Measurements from ENCODE around the gene P3H1. TPM values are rescaled to one million over a fixed set of nuclear protein-coding genes. Genes with fewer than 3 reads are reported as not detected.
A peak's percentile ranks its signal among the peaks of the same experiment; 100 is the strongest.

Gene P3H1
- total and polyA plus RNA-seq, 5 donors from 2014 or later = 12.6 to 30.4 (median 15.6) TPM

DNA sequence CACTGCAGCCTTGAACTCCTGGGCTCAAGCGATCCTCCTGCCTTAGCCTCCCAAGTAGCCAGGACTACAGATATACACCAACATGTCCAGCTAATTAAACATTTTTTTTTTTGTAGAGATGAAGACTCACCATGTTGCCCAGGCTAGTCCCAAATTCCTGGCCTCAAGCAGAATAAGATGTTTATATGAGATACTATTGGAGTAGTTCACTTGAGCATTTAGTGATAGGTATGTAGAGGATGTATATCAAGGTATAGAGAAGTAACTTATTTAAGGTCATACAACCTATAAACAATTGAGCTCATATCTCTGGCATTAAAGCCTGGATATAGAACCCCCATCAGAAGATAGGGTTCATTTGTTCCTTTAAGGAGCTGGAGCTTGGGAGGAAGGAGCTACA, 13.3 kb upstream of the P3H1 start:
- peak overlapping the region in 1 of 4 donors; percentile 22 for H3K4me3 Mint-ChIP-seq
- H3K36me3 Mint-ChIP-seq = peaks cover 49% of the 10 kb centered on the region
- no peak overlapping the region for H3K27ac ChIP-seq (ENCODE audit: insufficient read depth, low read length, poor library complexity, severe bottlenecking)
- peaks cover 9% of the 10 kb centered on the region for H3K4me1 ChIP-seq (ENCODE audit: control insufficient read depth, insufficient read depth, low read length, poor library complexity, severe bottlenecking)
- no peaks in the 10 kb centered on the region for H3K27me3 ChIP-seq (ENCODE audit: control insufficient read depth, insufficient read depth, low read length)
- no peak for ATAC-seq (ENCODE audit: low read depth in 2 of 2)
- DNase-seq = no peak
- H3K9me3 Mint-ChIP-seq = peaks cover 0 to 1% (median 0%) of the 10 kb centered on the region in 7 donors
- peak overlapping the region; percentile 1 to 53 (median 50) for H3K27ac Mint-ChIP-seq
- peaks cover 39% of the 10 kb centered on the region for H3K36me3 ChIP-seq (ENCODE audit: control insufficient read depth, insufficient read depth, low read length)
- H3K4me1 Mint-ChIP-seq = peaks cover 4 to 21% (median 13%) of the 10 kb centered on the region in 4 donors
- H3K4me3 ChIP-seq (ENCODE audit: low read depth, low read length) = no peak overlapping the region
- no peaks in the 10 kb centered on the region for H3K27me3 Mint-ChIP-seq
- no peaks in the 10 kb centered on the region for H3K9me3 ChIP-seq (ENCODE audit: control insufficient read depth in 2 of 2, low read length in 2 of 2)

DNA sequence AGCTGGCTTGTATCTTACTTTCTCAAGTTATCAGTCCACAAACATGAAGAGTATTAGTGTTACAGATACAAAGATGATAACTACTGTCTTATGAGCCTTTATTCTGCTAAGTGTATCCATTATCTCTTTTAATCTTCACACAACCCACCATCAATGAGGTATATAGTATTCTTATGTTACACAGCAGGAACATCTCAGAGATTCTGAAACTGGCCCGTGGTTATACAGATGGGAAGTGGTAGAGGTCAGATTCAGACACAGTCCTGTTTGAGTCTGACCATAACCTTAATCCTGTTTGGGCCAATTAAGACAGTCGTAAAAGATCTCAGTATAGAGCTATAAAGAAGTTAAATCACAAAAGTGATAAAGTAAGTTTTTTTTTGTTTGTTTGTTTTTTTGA, 12.9 kb upstream of the P3H1 start:
- H3K36me3 Mint-ChIP-seq = peaks cover 53% of the 10 kb centered on the region

DNA sequence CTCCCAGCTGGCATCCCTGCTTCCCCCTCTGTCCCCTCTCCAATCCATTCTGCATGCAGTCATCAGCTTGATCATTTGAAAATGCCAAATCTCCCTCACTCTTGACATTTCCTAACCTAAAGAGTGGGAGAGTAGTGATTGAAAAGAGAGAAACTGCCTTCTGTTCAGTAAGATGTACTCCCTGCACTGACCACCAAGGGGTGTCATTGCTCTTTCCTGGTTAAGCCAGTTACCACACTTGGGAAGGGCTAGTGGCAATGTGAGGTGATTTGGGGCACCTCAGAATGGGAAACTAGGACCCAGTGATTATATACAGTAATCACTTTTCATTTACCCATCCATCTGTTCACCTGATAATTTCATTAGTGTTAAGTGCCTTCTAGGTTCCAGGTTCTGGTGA, 11.0 kb upstream of the P3H1 start:
- Histone ChIP-seq H3K27ac (ENCODE audit: insufficient read depth, low read length, poor library complexity, severe bottlenecking) (no peak overlapping the region), H3K9me3 (ENCODE audit: control insufficient read depth in 2 of 2, low read length in 2 of 2) (no peaks in the 10 kb centered on the region), H3K4me1 (ENCODE audit: control insufficient read depth, insufficient read depth, low read length, poor library complexity, severe bottlenecking) (no peaks in the 10 kb centered on the region), H3K4me3 (ENCODE audit: low read depth, low read length) (no peak overlapping the region), H3K36me3 (ENCODE audit: control insufficient read depth, insufficient read depth, low read length) (peaks cover 61% of the 10 kb centered on the region), H3K27me3 (ENCODE audit: control insufficient read depth, insufficient read depth, low read length) (no peaks in the 10 kb centered on the region)
- ATAC-seq (ENCODE audit: low read depth in 2 of 2) (peak in 1 of 2 donors; percentile 58), DNase-seq (peak in 2 of 3 donors; percentile 39 to 53)
- Mint-ChIP-seq H3K36me3 (peaks cover 59% of the 10 kb centered on the region), H3K9me3 (peaks cover 0 to 1% (median 0%) of the 10 kb centered on the region in 7 donors), H3K27ac (peak overlapping the region in 1 of 3 donors; percentile 3), H3K4me3 (peak overlapping the region in 1 of 4 donors; percentile 8), H3K27me3 (no peaks in the 10 kb centered on the region), H3K4me1 (peaks cover 6 to 24% (median 16%) of the 10 kb centered on the region in 4 donors)

More for the DNA sequence above, 12.9 kb upstream of the P3H1 start:
- ATAC-seq (ENCODE audit: low read depth in 2 of 2) = no peak
- Mint-ChIP-seq H3K9me3 (peaks cover 0 to 1% (median 0%) of the 10 kb centered on the region in 7 donors), H3K4me3 (no peak overlapping the region), H3K27me3 (no peaks in the 10 kb centered on the region), H3K27ac (peak overlapping the region in 1 of 3 donors; percentile 53), H3K4me1 (peaks cover 4 to 19% (median 14%) of the 10 kb centered on the region in 4 donors)
- Histone ChIP-seq H3K9me3 (ENCODE audit: control insufficient read depth in 2 of 2, low read length in 2 of 2) (no peaks in the 10 kb centered on the region), H3K36me3 (ENCODE audit: control insufficient read depth, insufficient read depth, low read length) (peaks cover 43% of the 10 kb centered on the region), H3K4me3 (ENCODE audit: low read depth, low read length) (no peak overlapping the region), H3K27ac (ENCODE audit: insufficient read depth, low read length, poor library complexity, severe bottlenecking) (no peak overlapping the region), H3K27me3 (ENCODE audit: control insufficient read depth, insufficient read depth, low read length) (no peaks in the 10 kb centered on the region), H3K4me1 (ENCODE audit: control insufficient read depth, insufficient read depth, low read length, poor library complexity, severe bottlenecking) (peaks cover 4% of the 10 kb centered on the region)
- no peak for DNase-seq

DNA sequence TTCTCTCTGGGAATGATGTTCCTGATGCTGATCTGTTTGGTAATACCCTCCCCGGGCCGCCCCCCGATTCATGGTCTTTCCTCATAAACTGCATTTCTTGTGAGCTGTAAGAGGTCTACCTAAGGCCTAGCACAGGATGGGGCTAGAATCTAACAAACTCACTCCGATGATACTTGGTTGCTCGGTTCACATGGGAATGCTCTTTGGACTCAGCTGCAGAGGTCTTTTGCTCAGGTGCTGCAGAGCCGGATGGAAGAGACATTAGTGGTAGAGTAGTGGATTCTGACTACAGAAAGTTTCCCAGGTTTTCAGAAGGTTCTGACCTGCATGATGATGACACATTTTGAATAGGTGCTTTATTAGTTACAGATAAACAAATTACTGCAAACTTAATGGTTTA, 9.7 kb upstream of the P3H1 start:
- Mint-ChIP-seq H3K27ac (no peak overlapping the region), H3K9me3 (peaks cover 0 to 1% (median 0%) of the 10 kb centered on the region in 7 donors), H3K36me3 (peaks cover 54% of the 10 kb centered on the region), H3K27me3 (no peaks in the 10 kb centered on the region), H3K4me3 (no peak overlapping the region), H3K4me1 (peaks cover 12 to 30% (median 23%) of the 10 kb centered on the region in 4 donors)
- Histone ChIP-seq H3K4me1 (ENCODE audit: control insufficient read depth, insufficient read depth, low read length, poor library complexity, severe bottlenecking) (peaks cover 6% of the 10 kb centered on the region), H3K27ac (ENCODE audit: insufficient read depth, low read length, poor library complexity, severe bottlenecking) (no peak overlapping the region), H3K9me3 (ENCODE audit: control insufficient read depth in 2 of 2, low read length in 2 of 2) (no peaks in the 10 kb centered on the region), H3K36me3 (ENCODE audit: control insufficient read depth, insufficient read depth, low read length) (peaks cover 61% of the 10 kb centered on the region), H3K27me3 (ENCODE audit: control insufficient read depth, insufficient read depth, low read length) (no peaks in the 10 kb centered on the region), H3K4me3 (ENCODE audit: low read depth, low read length) (no peak overlapping the region)
- ATAC-seq (ENCODE audit: low read depth in 2 of 2) = no peak
- DNase-seq = no peak

DNA sequence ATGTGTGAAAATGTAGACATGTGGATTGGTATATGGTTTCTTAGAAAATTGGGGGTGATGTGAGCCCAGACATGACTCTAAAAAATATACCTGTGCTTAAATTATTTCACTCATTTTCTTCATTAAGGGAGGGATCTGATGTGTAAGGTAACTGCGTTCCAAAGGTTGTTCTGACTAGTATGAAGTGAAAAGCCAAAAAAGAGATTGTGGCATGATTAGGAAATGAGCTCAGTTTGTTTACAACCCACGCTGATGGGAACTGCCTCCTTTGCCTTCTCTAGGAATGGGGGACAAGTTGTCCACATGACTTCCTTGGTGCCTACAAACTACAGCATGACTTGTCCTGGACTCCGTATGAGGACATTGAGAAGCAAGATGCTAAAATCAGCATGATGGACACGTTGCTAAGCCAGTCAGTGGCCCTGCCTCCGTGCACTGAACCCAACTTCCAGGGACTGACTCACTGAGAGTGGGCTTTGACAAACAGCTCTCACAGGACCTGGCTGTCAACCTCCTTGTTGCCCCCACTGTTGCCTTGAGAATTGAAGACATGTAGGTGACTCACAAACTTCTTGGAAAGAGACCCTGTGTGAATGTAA, 8.2 kb upstream of the P3H1 start:
- H3K36me3 ChIP-seq (ENCODE audit: control insufficient read depth, insufficient read depth, low read length) = peaks cover 54% of the 10 kb centered on the region
- H3K27ac Mint-ChIP-seq = peak overlapping the region in 1 of 3 donors; percentile 17
- no peak overlapping the region for H3K27ac ChIP-seq (ENCODE audit: insufficient read depth, low read length, poor library complexity, severe bottlenecking)
- H3K4me3 ChIP-seq (ENCODE audit: low read depth, low read length) = no peak overlapping the region
- H3K4me1 Mint-ChIP-seq = peaks cover 18 to 40% (median 31%) of the 10 kb centered on the region in 4 donors
- ATAC-seq (ENCODE audit: low read depth in 2 of 2) (no peak), DNase-seq (no peak)
- H3K4me1 ChIP-seq (ENCODE audit: control insufficient read depth, insufficient read depth, low read length, poor library complexity, severe bottlenecking) = peaks cover 15% of the 10 kb centered on the region
- no peaks in the 10 kb centered on the region for H3K27me3 Mint-ChIP-seq
- peaks cover 0 to 1% (median 0%) of the 10 kb centered on the region in 7 donors for H3K9me3 Mint-ChIP-seq
- no peaks in the 10 kb centered on the region for H3K9me3 ChIP-seq (ENCODE audit: control insufficient read depth in 2 of 2, low read length in 2 of 2)
- H3K36me3 Mint-ChIP-seq = peaks cover 43% of the 10 kb centered on the region
- H3K27me3 ChIP-seq (ENCODE audit: control insufficient read depth, insufficient read depth, low read length) = no peaks in the 10 kb centered on the region
- no peak overlapping the region for H3K4me3 Mint-ChIP-seq

DNA sequence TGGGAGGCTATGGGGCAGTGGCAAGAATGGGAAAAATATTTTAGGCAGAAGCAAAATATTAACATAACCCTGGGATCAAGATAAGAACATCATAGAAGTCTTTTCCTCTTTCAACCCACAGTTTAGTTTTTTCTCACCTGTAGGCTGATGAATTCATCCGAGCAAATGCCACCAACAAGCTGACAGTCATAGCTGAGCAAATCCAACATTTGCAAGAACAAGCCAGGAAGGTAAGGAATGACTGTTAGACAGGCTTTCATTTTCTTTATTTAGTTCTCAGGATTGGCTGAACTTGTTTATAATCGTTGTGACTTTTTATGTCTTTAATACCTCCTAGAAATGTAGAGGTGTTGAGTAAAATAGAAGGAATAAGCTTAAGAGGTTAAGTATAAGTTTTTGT, 6.6 kb upstream of the P3H1 start:
- Mint-ChIP-seq H3K36me3 (peaks cover 38% of the 10 kb centered on the region), H3K27ac (peak overlapping the region in 1 of 3 donors; percentile 52), H3K4me1 (peaks cover 18 to 56% (median 39%) of the 10 kb centered on the region in 4 donors), H3K27me3 (no peaks in the 10 kb centered on the region), H3K4me3 (no peak overlapping the region), H3K9me3 (no peaks in the 10 kb centered on the region)
- H3K36me3 ChIP-seq (ENCODE audit: control insufficient read depth, insufficient read depth, low read length) = peaks cover 49% of the 10 kb centered on the region
- H3K9me3 ChIP-seq (ENCODE audit: control insufficient read depth in 2 of 2, low read length in 2 of 2) = no peaks in the 10 kb centered on the region
- H3K27me3 ChIP-seq (ENCODE audit: control insufficient read depth, insufficient read depth, low read length) = no peaks in the 10 kb centered on the region
- H3K4me1 ChIP-seq (ENCODE audit: control insufficient read depth, insufficient read depth, low read length, poor library complexity, severe bottlenecking) = peaks cover 23% of the 10 kb centered on the region
- DNase-seq (no peak), ATAC-seq (ENCODE audit: low read depth in 2 of 2) (no peak)
- H3K27ac ChIP-seq (ENCODE audit: insufficient read depth, low read length, poor library complexity, severe bottlenecking) = no peak overlapping the region
- H3K4me3 ChIP-seq (ENCODE audit: low read depth, low read length) = no peak overlapping the region

DNA sequence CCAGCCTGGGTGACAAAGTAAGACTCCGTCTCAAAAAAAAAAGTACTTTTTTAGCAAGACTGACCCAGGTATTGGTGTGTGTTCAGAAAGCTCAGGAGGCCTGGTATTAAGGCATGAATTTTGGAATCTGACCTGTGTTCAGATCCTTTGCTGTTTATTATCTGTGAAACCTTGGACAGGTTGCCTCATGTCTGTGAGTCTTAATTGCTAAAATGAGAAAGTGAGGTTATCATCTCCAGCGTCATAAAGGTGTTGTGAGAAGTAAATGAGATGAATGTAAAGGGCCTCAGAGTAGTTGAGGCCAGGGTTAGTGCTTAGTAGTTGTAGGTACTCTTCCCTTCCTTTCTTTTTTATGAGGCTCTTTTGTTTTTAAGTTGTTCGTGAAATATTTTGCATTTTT, 3.0 kb upstream of the P3H1 start:
- no peak overlapping the region for H3K27ac Mint-ChIP-seq
- peaks cover 49% of the 10 kb centered on the region for H3K4me1 ChIP-seq (ENCODE audit: control insufficient read depth, insufficient read depth, low read length, poor library complexity, severe bottlenecking)
- H3K27me3 Mint-ChIP-seq = peaks cover 4% of the 10 kb centered on the region
- no peaks in the 10 kb centered on the region for H3K27me3 ChIP-seq (ENCODE audit: control insufficient read depth, insufficient read depth, low read length)
- H3K27ac ChIP-seq (ENCODE audit: insufficient read depth, low read length, poor library complexity, severe bottlenecking) = no peak overlapping the region
- H3K4me3 Mint-ChIP-seq = peak overlapping the region in 2 of 4 donors; percentile 76 to 85
- H3K9me3 ChIP-seq (ENCODE audit: control insufficient read depth in 2 of 2, low read length in 2 of 2) = no peaks in the 10 kb centered on the region
- H3K9me3 Mint-ChIP-seq = no peaks in the 10 kb centered on the region
- peaks cover 22 to 58% (median 39%) of the 10 kb centered on the region in 4 donors for H3K4me1 Mint-ChIP-seq
- peaks cover 18% of the 10 kb centered on the region for H3K36me3 ChIP-seq (ENCODE audit: control insufficient read depth, insufficient read depth, low read length)
- no peak for DNase-seq
- ATAC-seq (ENCODE audit: low read depth in 2 of 2) = no peak
- no peak overlapping the region for H3K4me3 ChIP-seq (ENCODE audit: low read depth, low read length)
- peaks cover 14% of the 10 kb centered on the region for H3K36me3 Mint-ChIP-seq

DNA sequence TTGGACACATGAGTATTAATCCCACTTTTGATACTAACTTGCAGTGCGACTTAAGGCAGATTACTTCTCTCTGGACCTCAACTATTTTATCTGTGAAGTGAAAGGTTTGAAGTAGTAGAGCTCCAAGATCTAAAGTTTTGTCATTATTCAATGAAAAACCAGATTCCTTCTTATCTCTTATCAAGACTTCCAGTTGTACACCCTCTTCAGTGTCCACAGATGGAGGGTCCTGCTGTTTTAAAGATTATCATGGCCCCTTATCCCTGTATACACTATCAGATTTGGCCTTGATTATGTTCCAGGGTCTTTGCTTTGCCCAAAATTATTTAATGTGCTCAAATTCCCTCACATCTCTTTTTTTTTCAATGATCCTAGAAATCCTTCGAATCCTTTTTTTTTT, 1.3 kb upstream of the P3H1 start:
- Histone ChIP-seq H3K27me3 (ENCODE audit: control insufficient read depth, insufficient read depth, low read length) (no peaks in the 10 kb centered on the region), H3K4me3 (ENCODE audit: low read depth, low read length) (peak overlapping the region; percentile 89), H3K9me3 (ENCODE audit: control insufficient read depth in 2 of 2, low read length in 2 of 2) (no peaks in the 10 kb centered on the region), H3K4me1 (ENCODE audit: control insufficient read depth, insufficient read depth, low read length, poor library complexity, severe bottlenecking) (peaks cover 52% of the 10 kb centered on the region), H3K36me3 (ENCODE audit: control insufficient read depth, insufficient read depth, low read length) (peaks cover 3% of the 10 kb centered on the region), H3K27ac (ENCODE audit: insufficient read depth, low read length, poor library complexity, severe bottlenecking) (no peak overlapping the region)
- Mint-ChIP-seq H3K27ac (peak overlapping the region; percentile 26 to 98 (median 92)), H3K9me3 (no peaks in the 10 kb centered on the region), H3K4me1 (peaks cover 19 to 49% (median 34%) of the 10 kb centered on the region in 4 donors), H3K36me3 (peaks cover 8% of the 10 kb centered on the region), H3K4me3 (peak overlapping the region in 1 of 4 donors; percentile 94), H3K27me3 (peaks cover 4% of the 10 kb centered on the region)
- ATAC-seq (ENCODE audit: low read depth in 2 of 2) (no peak), DNase-seq (no peak)

All from CD4-positive, CD25-positive, alpha-beta regulatory T cell (primary cell).